DMS79 treated with DMSO at 0.1 percent for 48 hours (cell line): ENCODE results near the gene PADI1.
A peak's percentile ranks its signal among the peaks of the same experiment; 100 is the strongest.

Source experiments
- DNase-seq: peaks from one replicate; lab custom pipeline; 2025; lab: John Stamatoyannopoulos, UW

PADI1 gene

GRCh38 chr1:17214876-17215544, 10.1 kb downstream of the PADI1 start:
- no peak for DNase-seq

- no peak for DNase-seq
These were observed 10.6 kb downstream of the PADI1 start for GRCh38 chr1:17215545-17215890.

GRCh38 chr1:17216078-17216477, 11.2 kb downstream of the PADI1 start:
- DNase-seq: no peak

- no peak for DNase-seq
These were observed 12.7 kb downstream of the PADI1 start for GRCh38 chr1:17217607-17218006.

- DNase-seq: peak; percentile 10
These were observed 14.0 kb downstream of the PADI1 start for GRCh38 chr1:17218939-17219338.

GRCh38 chr1:17220287-17220686, 15.4 kb downstream of the PADI1 start:
- no peak for DNase-seq

- no peak for DNase-seq
These were observed 17.6 kb downstream of the PADI1 start for GRCh38 chr1:17222557-17222956.

- DNase-seq: no peak
These were observed 19.5 kb downstream of the PADI1 start for GRCh38 chr1:17224434-17224833.

GRCh38 chr1:17225140-17225539, 20.2 kb downstream of the PADI1 start:
- no peak for DNase-seq

- DNase-seq: no peak
These were observed 22.5 kb downstream of the PADI1 start for GRCh38 chr1:17227358-17227915.

- no peak for DNase-seq
These were observed 23.7 kb downstream of the PADI1 start for GRCh38 chr1:17228619-17229018.

- DNase-seq: no peak
These were observed 24.5 kb downstream of the PADI1 start for GRCh38 chr1:17229379-17229778.

GRCh38 chr1:17230106-17230505, 25.2 kb downstream of the PADI1 start:
- DNase-seq: no peak

GRCh38 chr1:17230671-17231310, 25.9 kb downstream of the PADI1 start:
- DNase-seq: no peak

- DNase-seq: no peak
These were observed 28.1 kb downstream of the PADI1 start for GRCh38 chr1:17232759-17233661.

- DNase-seq: no peak
These were observed 28.9 kb downstream of the PADI1 start for GRCh38 chr1:17233675-17234320.

GRCh38 chr1:17234405-17234804, 29.5 kb downstream of the PADI1 start:
- no peak for DNase-seq

GRCh38 chr1:17235135-17235885, 30.4 kb downstream of the PADI1 start:
- DNase-seq: no peak

- DNase-seq: peak; percentile 71
These were observed 32.0 kb downstream of the PADI1 start for GRCh38 chr1:17236779-17237560.

GRCh38 chr1:17237561-17237903, 32.6 kb downstream of the PADI1 start:
- no peak for DNase-seq

GRCh38 chr1:17239420-17239819, 34.5 kb downstream of the PADI1 start:
- DNase-seq: peak; percentile 75
